Suppressor macrophage (primary cell): ENCODE data around the gene TRIM43.
"Not testable (repeated sequence)": the region's sequence is repeated elsewhere in the genome, so short reads cannot be mapped to it uniquely, and the experiment has no call there.

Experiments used
- DNase-seq, 4 experiments: peaks; one replicate each; pipeline ENCODE4 v3.0.0-alpha.2; 2020 to 2022

Gene TRIM43

GRCh38 chr2:95641787-95642186, 50.0 kb downstream of the TRIM43 start:
- DNase-seq, result not testable (repeated sequence)

GRCh38 chr2:95642360-95642759, 50.6 kb downstream of the TRIM43 start:
- not testable (repeated sequence) for DNase-seq

GRCh38 chr2:95642951-95643350, 51.1 kb downstream of the TRIM43 start:
- not testable (repeated sequence) for DNase-seq

- DNase-seq, result not testable (repeated sequence)
Measured at GRCh38 chr2:95645312-95645711, 53.5 kb downstream of the TRIM43 start.

- DNase-seq, result not testable (repeated sequence)
Measured at GRCh38 chr2:95646274-95646994, 54.6 kb downstream of the TRIM43 start.

GRCh38 chr2:95648894-95649544, 57.2 kb downstream of the TRIM43 start:
- DNase-seq, result not testable (repeated sequence)
